Ecto neural progenitor cell (in vitro differentiated cells): ENCODE data around the gene SUGP2.

Source experiments
- DNase-seq: peaks from one replicate; pipeline ENCODE4 v3.0.0-alpha.2; 2018; ENCODE audit warnings: low spot score

Gene SUGP2

GRCh38 chr19:18951721-18952281 is 81.5 kb downstream of the SUGP2 start:
- DNase-seq: no peak

- no peak for DNase-seq
These were observed 83.5 kb downstream of the SUGP2 start for GRCh38 chr19:18949858-18950257.

GRCh38 chr19:18948976-18949356 is 84.4 kb downstream of the SUGP2 start:
- no peak for DNase-seq

- no peak for DNase-seq
These were observed 85.0 kb downstream of the SUGP2 start for GRCh38 chr19:18948075-18948975.

GRCh38 chr19:18946918-18947317 is 86.4 kb downstream of the SUGP2 start:
- no peak for DNase-seq

GRCh38 chr19:18946335-18946734 is 87.0 kb downstream of the SUGP2 start:
- no peak for DNase-seq

GRCh38 chr19:18945297-18945696 is 88.0 kb downstream of the SUGP2 start:
- DNase-seq: no peak

- DNase-seq: no peak
These were observed 89.9 kb downstream of the SUGP2 start for GRCh38 chr19:18943465-18943864.

GRCh38 chr19:18942692-18943091 is 90.6 kb downstream of the SUGP2 start:
- no peak for DNase-seq

GRCh38 chr19:18941628-18942354 is 91.5 kb downstream of the SUGP2 start:
- DNase-seq: no peak
